Measurements from ENCODE around the gene IRAK3. TPM values are rescaled to one million over a fixed set of nuclear protein-coding genes. Genes with fewer than 3 reads are reported as not detected.
A peak's percentile ranks its signal among the peaks of the same experiment; 100 is the strongest.

The IRAK3 gene
- total RNA-seq, 3 donors from 2014 or later: 2.7 to 11.1 (median 7.0) TPM

DNA sequence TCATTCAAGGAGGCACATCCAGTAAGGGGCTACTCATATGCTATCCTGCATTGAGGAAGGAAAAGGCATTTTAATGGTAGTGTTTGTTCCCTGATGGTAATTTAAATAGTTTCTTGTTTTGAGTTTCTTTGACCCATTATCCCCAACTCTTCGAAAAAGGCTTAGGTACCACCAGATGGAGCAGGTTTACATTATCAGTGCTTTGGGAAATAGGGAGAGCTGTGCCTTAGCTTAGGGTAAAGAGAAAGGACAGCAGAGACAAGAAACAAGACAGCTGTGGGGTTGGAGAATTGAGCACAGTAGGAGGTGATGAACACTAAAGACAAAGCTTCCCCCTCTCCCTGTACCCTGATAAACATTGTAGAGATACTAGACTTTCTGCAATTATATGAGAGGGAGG, 84.1 kb downstream of the IRAK3 start:
- intact Hi-C loops (cut with DNase I, micrococcal nuclease): loop anchor here (10.0 kb wide), 2 partner anchors 132 to 422 kb away; no protein-coding TSS in a partner anchor
- Histone ChIP-seq H3K4me3 (no peak overlapping the region), H3K4me1 (ENCODE audit: low read depth) (no peaks in the 10 kb centered on the region), H3K9me3 (no peaks in the 10 kb centered on the region), H3K36me3 (ENCODE audit: low read depth) (no peaks in the 10 kb centered on the region)
- DNase-seq: no peak
- ATAC-seq: no peak
- TF ChIP-seq CTCF (IDR thresholded peaks at IDR 0.05): no peak

- no peak for DNase-seq
- intact Hi-C loops (cut with DNase I, micrococcal nuclease): loop anchor here (10.0 kb wide), 2 partner anchors 130 to 420 kb away; no protein-coding TSS in a partner anchor
- H3K4me1 ChIP-seq (ENCODE audit: low read depth): no peaks in the 10 kb centered on the region
- no peak overlapping the region for H3K4me3 ChIP-seq
- no peaks in the 10 kb centered on the region for H3K9me3 ChIP-seq
- no peak for ATAC-seq
- H3K36me3 ChIP-seq (ENCODE audit: low read depth): no peaks in the 10 kb centered on the region
- no peak for TF ChIP-seq CTCF (IDR thresholded peaks at IDR 0.05)
Observed at GRCh38 chr12:66275040-66275439, 86.0 kb downstream of the IRAK3 start.

DNA sequence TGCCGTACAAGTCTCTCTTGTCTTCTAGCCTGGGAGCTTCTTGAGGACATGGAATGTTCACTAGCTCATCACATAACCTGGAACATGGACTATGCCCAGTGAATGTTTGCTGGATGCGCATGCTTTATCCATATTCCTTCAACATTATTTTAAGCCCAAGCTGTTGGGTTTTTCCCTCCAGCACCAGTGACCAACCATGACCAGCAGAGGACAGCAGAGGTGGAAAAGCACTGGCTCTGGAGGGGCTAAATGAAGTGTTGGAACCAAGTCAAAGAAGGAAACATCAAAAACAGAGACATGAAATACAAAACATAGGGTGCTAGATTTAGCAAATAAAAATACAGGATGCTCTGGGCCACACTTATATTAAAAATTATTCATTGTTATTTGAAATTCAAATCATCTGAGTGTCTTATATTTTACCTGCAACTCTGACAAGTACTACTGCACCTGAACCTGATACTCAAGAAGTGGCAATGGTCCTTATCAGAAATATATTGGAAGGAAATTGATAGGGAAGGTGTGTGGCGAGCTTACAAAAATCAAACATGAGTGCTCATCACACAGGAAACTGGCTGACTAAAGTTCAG, 90.2 kb downstream of the IRAK3 start:
- DNase-seq (peak in 1 of 3 donors; percentile 32), ATAC-seq (peak; percentile 35)
- Histone ChIP-seq H3K9me3 (no peaks in the 10 kb centered on the region), H3K36me3 (ENCODE audit: low read depth) (no peaks in the 10 kb centered on the region), H3K4me1 (ENCODE audit: low read depth) (no peaks in the 10 kb centered on the region), H3K4me3 (no peak overlapping the region)
- intact Hi-C loops (cut with DNase I, micrococcal nuclease): loop anchor here (10.0 kb wide), 2 partner anchors 126 to 416 kb away; no protein-coding TSS in a partner anchor
- TF ChIP-seq CTCF (IDR thresholded peaks at IDR 0.05): no peak

DNA sequence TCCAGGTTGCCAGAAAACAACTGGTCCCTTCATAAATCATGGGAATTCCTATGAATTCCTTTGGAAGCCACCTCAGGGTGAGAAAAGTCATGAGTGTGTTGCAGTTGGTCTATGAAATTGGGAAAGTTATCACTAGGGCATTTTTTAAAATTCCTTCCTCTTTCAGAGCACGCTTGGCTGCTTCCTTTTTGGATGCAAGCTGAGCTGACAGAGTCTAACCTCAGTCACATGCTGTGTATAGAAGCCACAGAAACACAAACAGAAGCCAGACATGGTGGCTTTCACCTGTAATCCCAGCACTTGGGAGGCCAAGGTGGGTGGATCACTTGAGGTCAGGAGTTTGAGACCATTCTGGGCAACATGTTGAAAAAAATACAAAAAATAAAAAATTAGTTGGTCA, 91.5 kb downstream of the IRAK3 start:
- intact Hi-C loops (cut with DNase I, micrococcal nuclease): no loop called here
- DNase-seq: no peak
- no peak for ATAC-seq

DNA sequence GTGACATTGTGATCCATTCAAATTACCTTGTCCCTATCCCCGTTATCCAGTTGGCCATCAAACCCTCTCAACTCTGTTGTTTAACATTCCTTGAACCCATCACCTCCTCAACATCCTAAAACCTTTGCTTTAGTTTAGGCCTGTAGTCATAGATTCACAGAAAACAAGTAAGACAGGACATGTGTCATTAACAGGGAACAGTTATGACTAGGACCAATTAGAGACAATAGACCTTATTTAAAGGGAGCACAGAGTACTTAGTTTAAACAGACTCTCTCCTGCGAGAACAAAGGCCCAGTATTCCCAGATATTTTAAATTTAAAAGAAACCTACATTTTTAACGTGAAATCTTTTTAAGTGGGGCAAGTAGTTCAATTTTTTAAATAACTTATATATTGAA, 93.2 kb downstream of the IRAK3 start:
- DNase-seq: no peak
- intact Hi-C loops (cut with DNase I, micrococcal nuclease): no loop called here
- Histone ChIP-seq H3K9me3 (no peaks in the 10 kb centered on the region), H3K4me1 (ENCODE audit: low read depth) (no peaks in the 10 kb centered on the region), H3K36me3 (ENCODE audit: low read depth) (no peaks in the 10 kb centered on the region), H3K4me3 (no peak overlapping the region)
- no peak for TF ChIP-seq CTCF (IDR thresholded peaks at IDR 0.05)
- no peak for ATAC-seq

More for the DNA sequence above, 91.5 kb downstream of the IRAK3 start:
- no peaks in the 10 kb centered on the region for H3K9me3 ChIP-seq
- TF ChIP-seq CTCF (IDR thresholded peaks at IDR 0.05): no peak
- no peaks in the 10 kb centered on the region for H3K4me1 ChIP-seq (ENCODE audit: low read depth)
- H3K36me3 ChIP-seq (ENCODE audit: low read depth): no peaks in the 10 kb centered on the region
- no peak overlapping the region for H3K4me3 ChIP-seq

All from mucosa of descending colon (tissue), 3 donors.